IMR-90 (cell line): ENCODE measurements around the gene COL13A1. TPM values are rescaled to one million over a fixed set of nuclear protein-coding genes. Genes with fewer than 3 reads are reported as not detected.

ENCODE experiments used
- ATAC-seq: fragments of 200-7000 bp; cut with Tn5 transposase; 2 replicates; pipeline ENCODE4 v1.9.1; 2020; ENCODE audit warnings: low read depth, mild to moderate bottlenecking, moderate library complexity
- BruUV-seq: library from RNA; stranded (reverse); fragments of 400-500 nt; replicated peaks from 2 replicates; lab custom pipeline; 2021; lab: Mats Ljungman, UMichigan
- CTCF ChIA-PET: fragments of 300-600 bp; formaldehyde crosslinking; extraction: SDS; loops from one replicate; lab custom pipeline; 2021; ENCODE audit warnings: antibody characterized with exemption; lab: Yijun Ruan, JAX
- POLR2A ChIA-PET: fragments of 300-600 bp; sonication (Branson Sonifier 250); formaldehyde crosslinking; loops from one replicate; lab custom pipeline; 2022; ENCODE audit warnings: antibody characterized with exemption; ENCODE audit not compliant: unreplicated experiment; lab: Charles Lee
- DNase-seq: peaks from one replicate; pipeline ENCODE4 v3.0.0; 2013
- H2AFZ ChIP-seq: replicated peaks from 2 replicates; pipeline ENCODE3; 2013; ENCODE audit warnings: low read length, mild to moderate bottlenecking; ENCODE audit not compliant: poor library complexity
- H2AK5ac ChIP-seq: 2 replicates; pipeline ENCODE4 v1.6.1; 2013; ENCODE audit warnings: low read depth, low read length, inconsistent platforms
- H2AK9ac ChIP-seq: replicated peaks from 2 replicates; pipeline ENCODE3; 2013; ENCODE audit warnings: mild to moderate bottlenecking, low read depth, low read length, moderate library complexity; ENCODE audit not compliant: poor library complexity
- H2BK120ac ChIP-seq: 2 replicates; pipeline ENCODE4 v1.6.1; 2013; ENCODE audit warnings: low read depth, low read length, inconsistent platforms
- H2BK15ac ChIP-seq: 3 replicates; pipeline ENCODE4 v1.6.1; 2013; ENCODE audit warnings: low read depth, low read length, inconsistent platforms
- H2BK20ac ChIP-seq: 2 replicates; pipeline ENCODE4 v1.6.1; 2013; ENCODE audit warnings: low read depth, mild to moderate bottlenecking, inconsistent platforms, low read length, moderate library complexity
- H2BK5ac ChIP-seq: 2 replicates; pipeline ENCODE4 v1.6.1; 2013; ENCODE audit warnings: mild to moderate bottlenecking, low read depth, low read length, inconsistent platforms; ENCODE audit not compliant: poor library complexity, severe bottlenecking
- H3K14ac ChIP-seq: replicated peaks from 2 replicates; pipeline ENCODE4 v1.6.1; 2013; ENCODE audit warnings: low read depth, low read length, inconsistent platforms
- H3K18ac ChIP-seq: 2 replicates; pipeline ENCODE4 v1.6.1; 2013; ENCODE audit warnings: low read depth, low read length, control low read depth
- H3K23ac ChIP-seq: 2 replicates; pipeline ENCODE4 v1.6.1; 2013; ENCODE audit warnings: low read depth, low read length, inconsistent platforms
- H3K27ac ChIP-seq: 2 replicates; pipeline ENCODE4 v1.5.1; 2013; ENCODE audit warnings: mild to moderate bottlenecking, control low read depth, low read length; ENCODE audit not compliant: insufficient read depth
- H3K27me3 ChIP-seq: 2 replicates; pipeline ENCODE4 v1.6.1; 2013; ENCODE audit warnings: low read length; ENCODE audit not compliant: control insufficient read depth, insufficient read depth
- H3K36me3 ChIP-seq: 2 replicates; pipeline ENCODE4 v1.6.1; 2013; ENCODE audit warnings: low read length, mixed read lengths; ENCODE audit not compliant: control insufficient read depth, insufficient read depth
- H3K4ac ChIP-seq: 2 replicates; pipeline ENCODE4 v1.6.1; 2013; ENCODE audit warnings: low read depth, low read length, inconsistent platforms
- H3K4me1 ChIP-seq: 2 replicates; pipeline ENCODE4 v1.6.1; 2013; ENCODE audit warnings: low read length, mixed read lengths; ENCODE audit not compliant: control insufficient read depth, insufficient read depth
- H3K4me2 ChIP-seq: 2 replicates; pipeline ENCODE4 v1.6.1; 2013; ENCODE audit warnings: low read depth, mild to moderate bottlenecking, control low read depth, low read length, moderate library complexity
- H3K4me3 ChIP-seq: 2 replicates; pipeline ENCODE4 v1.5.1; 2013; ENCODE audit warnings: low read depth, mild to moderate bottlenecking, control low read depth, low read length, moderate library complexity; ENCODE audit not compliant: insufficient read depth
- H3K56ac ChIP-seq: 2 replicates; pipeline ENCODE4 v1.6.1; 2013; ENCODE audit warnings: low read length, inconsistent platforms; ENCODE audit not compliant: insufficient read depth; ENCODE audit errors: extremely low read depth
- H3K79me1 ChIP-seq, 2 experiments: 2 replicates each; pipeline ENCODE4 v1.6.1; 2013; ENCODE audit warnings: low read length in 2 of 2, inconsistent platforms in 1 of 2, low read depth in 1 of 2
- H3K9ac ChIP-seq: 2 replicates; pipeline ENCODE4 v1.6.1; 2013; ENCODE audit warnings: low read depth, low read length, control low read depth
- H3K9me1 ChIP-seq: 2 replicates; pipeline ENCODE4 v1.6.1; 2013; ENCODE audit warnings: low read length, inconsistent platforms; ENCODE audit not compliant: insufficient read depth
- H3K9me3 ChIP-seq: 2 replicates; pipeline ENCODE4 v1.6.1; 2013; ENCODE audit warnings: low read length; ENCODE audit not compliant: control insufficient read depth, insufficient read depth
- H4K20me1 ChIP-seq: 2 replicates; pipeline ENCODE4 v1.6.1; 2013; ENCODE audit warnings: low read length, inconsistent platforms; ENCODE audit not compliant: insufficient read depth
- H4K5ac ChIP-seq: 2 replicates; pipeline ENCODE4 v1.6.1; 2013; ENCODE audit warnings: mild to moderate bottlenecking, low read depth, low read length, control low read depth
- H4K8ac ChIP-seq, 2 experiments: 2 replicates each; pipeline ENCODE4 v1.6.1; 2013; ENCODE audit warnings: low read depth in 2 of 2, low read length in 2 of 2, control low read depth in 1 of 2, inconsistent platforms in 1 of 2
- H4K91ac ChIP-seq: 2 replicates; pipeline ENCODE4 v1.6.1; 2013; ENCODE audit warnings: low read depth, low read length, inconsistent platforms; ENCODE audit not compliant: insufficient read depth
- BHLHE40 ChIP-seq: fragments of 150-350 bp; IDR thresholded peaks from 2 replicates; pipeline ENCODE4 v1.6.1; 2016; ENCODE audit warnings: mild to moderate bottlenecking, low read depth, low read length
- MXI1 ChIP-seq: IDR thresholded peaks from 2 replicates; pipeline ENCODE4 v1.6.1; 2012; ENCODE audit warnings: low read depth, mild to moderate bottlenecking, low read length, moderate library complexity, borderline replicate concordance
- WGBS, 2 experiments: methylation state at CpG; one replicate each; pipeline versions ENCODE4 v1.1.5 to v1.1.7; 2013; ENCODE audit warnings: missing lambda C conversion rate in 2 of 2; ENCODE audit not compliant: insufficient read length in 1 of 2; ENCODE audit errors: extremely low coverage in 2 of 2; 5-methylcytosine and 5-hydroxymethylcytosine counted together
- dilution Hi-C: fragments of 300-500 bp; cut with HindIII; formaldehyde crosslinking; loops from one replicate; pipeline ENCODE4 v1.14.3; 2018; ENCODE audit warnings: low sequenced_read_pairs; ENCODE audit not compliant: unreplicated experiment
- in situ Hi-C: fragments of 300-500 bp; cut with MboI; formaldehyde crosslinking; loops from 3 replicates; pipeline ENCODE4 v1.14.3; 2019; ENCODE audit warnings: low sequenced_read_pairs, inconsistent platforms, mixed read lengths
- intact Hi-C: fragments of 100-400 bp; cut with micrococcal nuclease; formaldehyde crosslinking; loops from 2 replicates; pipeline ENCODE4 v1.10.0; 2022
- polyA plus RNA-seq, 3 experiments: library from polyadenylated mRNA; depleted of rRNA; stranded (reverse); fragments of >200 nt; gene quantifications; 2 replicates each; pipeline ENCODE4 v1.2.3, GENCODE V29; 2012; ENCODE audit warnings: low replicate concordance in 1 of 3
- total RNA-seq: library from RNA; depleted of rRNA; stranded (reverse); fragments of >200 nt; gene quantifications from 2 replicates; pipeline ENCODE4 v1.2.3, GENCODE V29; 2012

Gene COL13A1
- total and polyA plus RNA-seq, 2 of the 4 experiments (the other 2 are of a cell fraction): 12.2 to 31.3 TPM

- ATAC-seq: peak; percentile 64
- H3K27ac ChIP-seq: no peak overlapping the region
Measured at GRCh38 chr10:69838853-69839252, 37.1 kb downstream of the COL13A1 start.

More at GRCh38 chr10:69838853-69839252, 37.1 kb downstream of the COL13A1 start:
- H3K4me1 ChIP-seq: peaks cover 44% of the 10 kb centered on the region
- peak overlapping the region; percentile 47 for H2BK5ac ChIP-seq
- peak overlapping the region; percentile 72; the same call in 2 of the 3 replicates for H2BK15ac ChIP-seq
- no TSS peak for BruUV-seq
- H3K9ac ChIP-seq: no peak overlapping the region
- no peaks in the 10 kb centered on the region for H4K20me1 ChIP-seq
- H3K9me3 ChIP-seq: no peaks in the 10 kb centered on the region
- POLR2A ChIA-PET: no interaction called here
- H3K56ac ChIP-seq: peak overlapping the region; percentile 15; the same call in 1 of the 2 replicates
- H3K36me3 ChIP-seq: no peaks in the 10 kb centered on the region
- H3K18ac ChIP-seq: peak overlapping the region; percentile 34
- no peak overlapping the region for H3K23ac ChIP-seq
- H3K4ac ChIP-seq: peak overlapping the region; percentile 84
- peak overlapping the region; percentile 4; the same call in 1 of the 2 replicates for H4K5ac ChIP-seq
- H2AK5ac ChIP-seq: peak overlapping the region; percentile 80
- CTCF ChIA-PET: interaction anchor here (0.6 kb wide), 1 partner anchor 32 kb away, joined by 3 read pairs; no protein-coding TSS in a partner anchor
- WGBS, 2 experiments: 74% methylated on average over 4 of the region's 11 CpGs; no CpG with 5 or more reads in 1 of the 2 experiments
- H2BK20ac ChIP-seq: peak overlapping the region; percentile 86
- dilution Hi-C loops: no loop called here
- H3K9me1 ChIP-seq: peaks cover 36% of the 10 kb centered on the region
- in situ Hi-C loops: no loop called here
- H3K79me1 ChIP-seq: peaks cover 24 to 71% of the 10 kb centered on the region in 2 experiments
- peak overlapping the region; percentile 85 for H2AK9ac ChIP-seq
- peak overlapping the region; percentile 11 for H3K4me2 ChIP-seq
- peak overlapping the region; percentile 85 for H4K91ac ChIP-seq
- H4K8ac ChIP-seq: peak overlapping the region in 1 of 2 experiments; percentile 84; a peak in 2 of 4 replicates
- H2BK120ac ChIP-seq: peak overlapping the region; percentile 88
- H3K27me3 ChIP-seq: no peaks in the 10 kb centered on the region
- H2AFZ ChIP-seq: peak overlapping the region; percentile 28
- DNase-seq: peak; percentile 48
- intact Hi-C loops: no loop called here
- TF ChIP-seq MXI1 (no peak), BHLHE40 (peak; percentile 79; the same call in 1 of the 2 replicates)
- H3K4me3 ChIP-seq: no peak overlapping the region
- peak overlapping the region; percentile 82 for H3K14ac ChIP-seq
